Naive B cell (primary cell): ENCODE results near the gene TSC22D1. TPM values are rescaled to one million over a fixed set of nuclear protein-coding genes. Genes with fewer than 3 reads are reported as not detected.
"Not testable (repeated sequence)": the region's sequence is repeated elsewhere in the genome, so short reads cannot be mapped to it uniquely, and the experiment has no call there.

Source experiments
- ATAC-seq, 2 donors: fragments of 150-1000 bp; cut with Tn5 transposase; 2 replicates each; pipeline ENCODE4 v1.10.0; 2021; ENCODE audit warnings: low read depth in 2 of 2, mild to moderate bottlenecking in 2 of 2, moderate library complexity in 2 of 2
- DNase-seq: peaks from one replicate; pipeline ENCODE4 v3.0.0; 2022
- H3K27ac Mint-ChIP-seq, 6 donors: one replicate each; pipeline ENCODE4 v1.8.0; 2020 to 2022; ENCODE audit warnings: mild to moderate bottlenecking in 6 of 6, mixed read lengths in 6 of 6, moderate library complexity in 5 of 6, inconsistent platforms in 2 of 6
- H3K27me3 Mint-ChIP-seq, 3 donors: one replicate each; pipeline ENCODE4 v1.8.0; 2021 to 2022; ENCODE audit warnings: mixed read lengths in 3 of 3, mild to moderate bottlenecking in 1 of 3
- H3K36me3 Mint-ChIP-seq, 2 donors: one replicate each; pipeline ENCODE4 v1.8.0; 2020 to 2022; ENCODE audit warnings: mixed read lengths in 2 of 2, inconsistent platforms in 1 of 2, mild to moderate bottlenecking in 1 of 2
- H3K4me1 Mint-ChIP-seq, 3 donors: one replicate each; pipeline ENCODE4 v1.8.0; 2020 to 2022; ENCODE audit warnings: mixed read lengths in 3 of 3, inconsistent platforms in 1 of 3, mild to moderate bottlenecking in 1 of 3, moderate library complexity in 1 of 3
- H3K4me3 Mint-ChIP-seq, 8 donors: one replicate each; pipeline ENCODE4 v1.8.0; 2020 to 2022; ENCODE audit warnings: mild to moderate bottlenecking in 8 of 8, mixed read lengths in 8 of 8, moderate library complexity in 8 of 8, inconsistent platforms in 2 of 8
- H3K9me3 Mint-ChIP-seq, 7 donors: one replicate each; pipeline ENCODE4 v1.8.0; 2020 to 2022; ENCODE audit warnings: mixed read lengths in 7 of 7, mild to moderate bottlenecking in 5 of 7, inconsistent platforms in 2 of 7, moderate library complexity in 1 of 7
- polyA plus RNA-seq, 6 donors: library from polyadenylated mRNA; unstranded; fragments of 300-500 nt; fragmentation: Illumina TruSeq; gene quantifications; one replicate each; pipeline ENCODE4 v1.2.3, GENCODE V29; 2021; ENCODE audit warnings: low read depth in 6 of 6

Gene TSC22D1
- 10 to 100 TPM in 1 of 6 donors, 1 to 10 TPM in 5; 3.5 to 10.1 (median 7.0) TPM for polyA plus RNA-seq

- Mint-ChIP-seq H3K4me3 (peak within 1 kb of the TSS; percentile 95 to 99 (median 98)), H3K27me3 (peaks cover 0 to 5% (median 0%) of the 10 kb centered on the region in 3 donors), H3K9me3 (no peaks in the 10 kb centered on the region), H3K4me1 (peaks cover 15 to 25% (median 19%) of the 10 kb centered on the region in 3 donors), H3K27ac (peak within 1 kb of the TSS; percentile 91 to 98 (median 95)), H3K36me3 (no peaks in the 10 kb centered on the region)
- DNase-seq (peak; percentile 34), ATAC-seq (peak; percentile 1 to 3)
These were observed at the start of gene TSC22D1 for GRCh38 chr13:44575741-44576350. TSC22D1 (minus strand) TSS chr13:44576330; CDS start chr13:44576074, 256 bp downstream.

- peaks cover 0 to 2% (median 0%) of the 10 kb centered on the region in 7 donors for H3K9me3 Mint-ChIP-seq
- peaks cover 9 to 23% (median 22%) of the 10 kb centered on the region in 3 donors for H3K27me3 Mint-ChIP-seq
- no peaks in the 10 kb centered on the region for H3K4me1 Mint-ChIP-seq
- ATAC-seq (no peak), DNase-seq (no peak)
- H3K27ac Mint-ChIP-seq = no peak overlapping the region
- H3K36me3 Mint-ChIP-seq = no peaks in the 10 kb centered on the region
- H3K4me3 Mint-ChIP-seq = no peak overlapping the region
These were observed 46.6 kb upstream of the TSC22D1 start for GRCh38 chr13:44622708-44623107.

- H3K4me3 Mint-ChIP-seq = no peak overlapping the region
- no peak for ATAC-seq
These were observed 46.1 kb upstream of the TSC22D1 start for GRCh38 chr13:44622261-44622660.

GRCh38 chr13:44620057-44620456, 43.9 kb upstream of the TSC22D1 start:
- Mint-ChIP-seq H3K4me1 (no peaks in the 10 kb centered on the region), H3K27me3 (peaks cover 0 to 6% (median 4%) of the 10 kb centered on the region in 3 donors), H3K9me3 (no peaks in the 10 kb centered on the region), H3K4me3 (no peak overlapping the region), H3K27ac (no peak overlapping the region), H3K36me3 (no peaks in the 10 kb centered on the region)
- ATAC-seq = no peak
- DNase-seq = no peak

More at GRCh38 chr13:44622261-44622660, 46.1 kb upstream of the TSC22D1 start:
- no peaks in the 10 kb centered on the region for H3K4me1 Mint-ChIP-seq
- H3K27me3 Mint-ChIP-seq = peaks cover 9 to 19% (median 17%) of the 10 kb centered on the region in 3 donors
- peaks cover 0 to 1% (median 0%) of the 10 kb centered on the region in 7 donors for H3K9me3 Mint-ChIP-seq
- no peaks in the 10 kb centered on the region for H3K36me3 Mint-ChIP-seq
- DNase-seq = no peak
- H3K27ac Mint-ChIP-seq = no peak overlapping the region

- no peaks in the 10 kb centered on the region for H3K36me3 Mint-ChIP-seq
- H3K9me3 Mint-ChIP-seq = no peaks in the 10 kb centered on the region
- H3K27me3 Mint-ChIP-seq = peaks cover 0 to 6% (median 4%) of the 10 kb centered on the region in 3 donors
- DNase-seq = no peak
- no peaks in the 10 kb centered on the region for H3K4me1 Mint-ChIP-seq
- no peak for ATAC-seq
- H3K4me3 Mint-ChIP-seq = no peak overlapping the region
- no peak overlapping the region for H3K27ac Mint-ChIP-seq
These were observed 43.5 kb upstream of the TSC22D1 start for GRCh38 chr13:44619651-44620050.

GRCh38 chr13:44618326-44618725, 42.2 kb upstream of the TSC22D1 start:
- no peaks in the 10 kb centered on the region for H3K36me3 Mint-ChIP-seq
- no peaks in the 10 kb centered on the region for H3K4me1 Mint-ChIP-seq
- H3K9me3 Mint-ChIP-seq = no peaks in the 10 kb centered on the region
- H3K27me3 Mint-ChIP-seq = peaks cover 0 to 6% (median 4%) of the 10 kb centered on the region in 3 donors
- no peak for ATAC-seq
- no peak for DNase-seq
- H3K4me3 Mint-ChIP-seq = no peak overlapping the region
- H3K27ac Mint-ChIP-seq = no peak overlapping the region

GRCh38 chr13:44617648-44618047, 41.5 kb upstream of the TSC22D1 start:
- H3K27ac Mint-ChIP-seq = no peak overlapping the region
- H3K4me1 Mint-ChIP-seq = no peaks in the 10 kb centered on the region
- H3K27me3 Mint-ChIP-seq = peaks cover 0 to 6% (median 4%) of the 10 kb centered on the region in 3 donors
- no peak for ATAC-seq
- no peak for DNase-seq
- H3K9me3 Mint-ChIP-seq = no peaks in the 10 kb centered on the region
- no peak overlapping the region for H3K4me3 Mint-ChIP-seq
- no peaks in the 10 kb centered on the region for H3K36me3 Mint-ChIP-seq

- Mint-ChIP-seq H3K4me1 (no peaks in the 10 kb centered on the region), H3K4me3 (no peak overlapping the region)
These were observed 33.0 kb upstream of the TSC22D1 start for GRCh38 chr13:44609137-44609536.

GRCh38 chr13:44605721-44606120, 29.6 kb upstream of the TSC22D1 start:
- DNase-seq (no peak), ATAC-seq (no peak)
- no peak overlapping the region for H3K4me3 Mint-ChIP-seq
- H3K27me3 Mint-ChIP-seq = peaks cover 0 to 18% (median 15%) of the 10 kb centered on the region in 3 donors
- H3K4me1 Mint-ChIP-seq = no peaks in the 10 kb centered on the region
- peaks cover 3 to 10% of the 10 kb centered on the region in 2 donors for H3K36me3 Mint-ChIP-seq
- peak overlapping the region in 1 of 6 donors; percentile 6 for H3K27ac Mint-ChIP-seq
- H3K9me3 Mint-ChIP-seq = peaks cover 4 to 22% (median 7%) of the 10 kb centered on the region in 7 donors

More at GRCh38 chr13:44609137-44609536, 33.0 kb upstream of the TSC22D1 start:
- H3K36me3 Mint-ChIP-seq = peaks cover 4 to 14% of the 10 kb centered on the region in 2 donors
- no peak for DNase-seq
- H3K9me3 Mint-ChIP-seq = peaks cover 5 to 25% (median 10%) of the 10 kb centered on the region in 7 donors
- no peak for ATAC-seq
- H3K27ac Mint-ChIP-seq = no peak overlapping the region
- peaks cover 0 to 22% (median 18%) of the 10 kb centered on the region in 3 donors for H3K27me3 Mint-ChIP-seq

- no peaks in the 10 kb centered on the region for H3K4me1 Mint-ChIP-seq
- H3K27ac Mint-ChIP-seq = peak overlapping the region in 1 of 6 donors; percentile 6
These were observed 29.1 kb upstream of the TSC22D1 start for GRCh38 chr13:44605275-44605674.

GRCh38 chr13:44601586-44601985, 25.5 kb upstream of the TSC22D1 start:
- no peak overlapping the region for H3K4me3 Mint-ChIP-seq
- no peak for ATAC-seq
- H3K27ac Mint-ChIP-seq = no peak overlapping the region
- DNase-seq = no peak
- no peaks in the 10 kb centered on the region for H3K4me1 Mint-ChIP-seq
- peaks cover 0 to 4% (median 0%) of the 10 kb centered on the region in 7 donors for H3K9me3 Mint-ChIP-seq
- H3K36me3 Mint-ChIP-seq = no peaks in the 10 kb centered on the region
- peaks cover 0 to 4% (median 0%) of the 10 kb centered on the region in 3 donors for H3K27me3 Mint-ChIP-seq

More at GRCh38 chr13:44605275-44605674, 29.1 kb upstream of the TSC22D1 start:
- Mint-ChIP-seq H3K4me3 (no peak overlapping the region), H3K36me3 (peaks cover 0 to 5% of the 10 kb centered on the region in 2 donors), H3K27me3 (peaks cover 0 to 13% (median 10%) of the 10 kb centered on the region in 3 donors), H3K9me3 (peaks cover 2 to 18% (median 4%) of the 10 kb centered on the region in 7 donors)
- DNase-seq (no peak), ATAC-seq (no peak)

GRCh38 chr13:44593861-44594592, 17.9 kb upstream of the TSC22D1 start:
- ATAC-seq, H3K27ac Mint-ChIP-seq, H3K4me1 Mint-ChIP-seq, H3K4me3 Mint-ChIP-seq, DNase-seq: not testable (repeated sequence)
- Mint-ChIP-seq H3K36me3 (peaks cover 0 to 21% of the 10 kb centered on the region in 2 donors), H3K9me3 (peaks cover 0 to 12% (median 5%) of the 10 kb centered on the region in 7 donors), H3K27me3 (peaks cover 12 to 22% (median 20%) of the 10 kb centered on the region in 3 donors)

GRCh38 chr13:44592216-44592847, 16.2 kb upstream of the TSC22D1 start:
- DNase-seq (no peak), ATAC-seq (no peak)
- peaks cover 12 to 22% (median 16%) of the 10 kb centered on the region in 3 donors for H3K27me3 Mint-ChIP-seq
- H3K27ac Mint-ChIP-seq = no peak overlapping the region
- peaks cover 0 to 12% (median 5%) of the 10 kb centered on the region in 7 donors for H3K9me3 Mint-ChIP-seq
- no peak overlapping the region for H3K4me3 Mint-ChIP-seq
- no peaks in the 10 kb centered on the region for H3K4me1 Mint-ChIP-seq
- H3K36me3 Mint-ChIP-seq = peaks cover 0 to 21% of the 10 kb centered on the region in 2 donors
